IMR-90 (cell line): ENCODE data around the gene CASP3.

Experiments
- BHLHE40 ChIP-seq: fragments of 150-350 bp; IDR thresholded peaks from 2 replicates; pipeline ENCODE4 v1.6.1; 2016; ENCODE audit warnings: mild to moderate bottlenecking, low read depth, low read length
- CEBPB ChIP-seq: IDR thresholded peaks from 2 replicates; pipeline ENCODE4 v1.6.1; 2012; ENCODE audit warnings: low read depth, low read length, improper control_type of control experiment
- CHD1 ChIP-seq: IDR thresholded peaks from 2 replicates; pipeline ENCODE4 v1.6.1; 2012; ENCODE audit warnings: low read depth, low read length, improper control_type of control experiment
- CTCF ChIP-seq: conservative IDR thresholded peaks from 2 replicates; pipeline ENCODE4 v1.5.1; 2012; ENCODE audit warnings: mild to moderate bottlenecking, low read depth, low read length, improper control_type of control experiment
- FOS ChIP-seq: fragments of 150-350 bp; IDR thresholded peaks from 2 replicates; pipeline ENCODE4 v1.6.1; 2016; ENCODE audit warnings: low read depth, low read length
- MAFK ChIP-seq: IDR thresholded peaks from 2 replicates; pipeline ENCODE4 v1.6.1; 2012; ENCODE audit warnings: low read depth, low read length, improper control_type of control experiment
- MAZ ChIP-seq: IDR thresholded peaks from 2 replicates; pipeline ENCODE4 v1.6.1; 2012; ENCODE audit warnings: low read depth, mild to moderate bottlenecking, low read length, improper control_type of control experiment, moderate library complexity, borderline replicate concordance
- NFE2L2 ChIP-seq: fragments of 150-350 bp; IDR thresholded peaks from 2 replicates; pipeline ENCODE4 v1.6.1; 2016; ENCODE audit warnings: low read depth, mild to moderate bottlenecking, low read length
- POLR2A ChIP-seq: IDR thresholded peaks from 2 replicates; pipeline ENCODE4 v1.6.1; 2012; ENCODE audit warnings: mild to moderate bottlenecking, low read depth, low read length
- RAD21 ChIP-seq: IDR thresholded peaks from 2 replicates; pipeline ENCODE4 v1.6.1; 2012; ENCODE audit warnings: low read length, improper control_type of control experiment
- RCOR1 ChIP-seq: IDR thresholded peaks from 2 replicates; pipeline ENCODE4 v1.6.1; 2012; ENCODE audit warnings: mild to moderate bottlenecking, low read length, improper control_type of control experiment; ENCODE audit not compliant: insufficient replicate concordance
- RFX5 ChIP-seq: IDR thresholded peaks from 2 replicates; pipeline ENCODE4 v1.8.0; 2012; ENCODE audit warnings: low read depth, mild to moderate bottlenecking, low read length, moderate library complexity
- SMC3 ChIP-seq: fragments of 150-350 bp; IDR thresholded peaks from 2 replicates; pipeline ENCODE4 v1.6.1; 2016; ENCODE audit warnings: low read depth, mild to moderate bottlenecking, antibody characterized with exemption, low read length, moderate library complexity
- USF2 ChIP-seq: fragments of 150-350 bp; IDR thresholded peaks from 2 replicates; pipeline ENCODE4 v1.6.1; 2017; ENCODE audit warnings: mild to moderate bottlenecking, antibody characterized with exemption, low read length, low read depth

GRCh38 chr4:184590196-184590595, 59.1 kb downstream of the CASP3 start:
- TF ChIP-seq CTCF = no peak
- TF ChIP-seq USF2 = no peak
- no peak for TF ChIP-seq CEBPB
- TF ChIP-seq NFE2L2 = no peak
- no peak for TF ChIP-seq RAD21
- no peak for TF ChIP-seq BHLHE40
- TF ChIP-seq POLR2A = no peak
- TF ChIP-seq RCOR1 = no peak
- no peak for TF ChIP-seq MAZ
- no peak for TF ChIP-seq MAFK
- TF ChIP-seq SMC3 = no peak
- no peak for TF ChIP-seq FOS
- TF ChIP-seq CHD1 = no peak
- no peak for TF ChIP-seq RFX5
